Astrocyte of the hippocampus (primary cell): ENCODE results near the gene CAMTA2.
A peak's percentile ranks its signal among the peaks of the same experiment; 100 is the strongest.
"Not testable (repeated sequence)": the region's sequence is repeated elsewhere in the genome, so short reads cannot be mapped to it uniquely, and the experiment has no call there.

ENCODE experiments used
- DNase-seq: peaks from one replicate; pipeline ENCODE4 v3.0.0; 2011; ENCODE audit warnings: low read depth, low spot score

CAMTA2 gene, protein sequence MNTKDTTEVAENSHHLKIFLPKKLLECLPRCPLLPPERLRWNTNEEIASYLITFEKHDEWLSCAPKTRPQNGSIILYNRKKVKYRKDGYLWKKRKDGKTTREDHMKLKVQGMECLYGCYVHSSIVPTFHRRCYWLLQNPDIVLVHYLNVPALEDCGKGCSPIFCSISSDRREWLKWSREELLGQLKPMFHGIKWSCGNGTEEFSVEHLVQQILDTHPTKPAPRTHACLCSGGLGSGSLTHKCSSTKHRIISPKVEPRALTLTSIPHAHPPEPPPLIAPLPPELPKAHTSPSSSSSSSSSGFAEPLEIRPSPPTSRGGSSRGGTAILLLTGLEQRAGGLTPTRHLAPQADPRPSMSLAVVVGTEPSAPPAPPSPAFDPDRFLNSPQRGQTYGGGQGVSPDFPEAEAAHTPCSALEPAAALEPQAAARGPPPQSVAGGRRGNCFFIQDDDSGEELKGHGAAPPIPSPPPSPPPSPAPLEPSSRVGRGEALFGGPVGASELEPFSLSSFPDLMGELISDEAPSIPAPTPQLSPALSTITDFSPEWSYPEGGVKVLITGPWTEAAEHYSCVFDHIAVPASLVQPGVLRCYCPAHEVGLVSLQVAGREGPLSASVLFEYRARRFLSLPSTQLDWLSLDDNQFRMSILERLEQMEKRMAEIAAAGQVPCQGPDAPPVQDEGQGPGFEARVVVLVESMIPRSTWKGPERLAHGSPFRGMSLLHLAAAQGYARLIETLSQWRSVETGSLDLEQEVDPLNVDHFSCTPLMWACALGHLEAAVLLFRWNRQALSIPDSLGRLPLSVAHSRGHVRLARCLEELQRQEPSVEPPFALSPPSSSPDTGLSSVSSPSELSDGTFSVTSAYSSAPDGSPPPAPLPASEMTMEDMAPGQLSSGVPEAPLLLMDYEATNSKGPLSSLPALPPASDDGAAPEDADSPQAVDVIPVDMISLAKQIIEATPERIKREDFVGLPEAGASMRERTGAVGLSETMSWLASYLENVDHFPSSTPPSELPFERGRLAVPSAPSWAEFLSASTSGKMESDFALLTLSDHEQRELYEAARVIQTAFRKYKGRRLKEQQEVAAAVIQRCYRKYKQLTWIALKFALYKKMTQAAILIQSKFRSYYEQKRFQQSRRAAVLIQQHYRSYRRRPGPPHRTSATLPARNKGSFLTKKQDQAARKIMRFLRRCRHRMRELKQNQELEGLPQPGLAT

DNA sequence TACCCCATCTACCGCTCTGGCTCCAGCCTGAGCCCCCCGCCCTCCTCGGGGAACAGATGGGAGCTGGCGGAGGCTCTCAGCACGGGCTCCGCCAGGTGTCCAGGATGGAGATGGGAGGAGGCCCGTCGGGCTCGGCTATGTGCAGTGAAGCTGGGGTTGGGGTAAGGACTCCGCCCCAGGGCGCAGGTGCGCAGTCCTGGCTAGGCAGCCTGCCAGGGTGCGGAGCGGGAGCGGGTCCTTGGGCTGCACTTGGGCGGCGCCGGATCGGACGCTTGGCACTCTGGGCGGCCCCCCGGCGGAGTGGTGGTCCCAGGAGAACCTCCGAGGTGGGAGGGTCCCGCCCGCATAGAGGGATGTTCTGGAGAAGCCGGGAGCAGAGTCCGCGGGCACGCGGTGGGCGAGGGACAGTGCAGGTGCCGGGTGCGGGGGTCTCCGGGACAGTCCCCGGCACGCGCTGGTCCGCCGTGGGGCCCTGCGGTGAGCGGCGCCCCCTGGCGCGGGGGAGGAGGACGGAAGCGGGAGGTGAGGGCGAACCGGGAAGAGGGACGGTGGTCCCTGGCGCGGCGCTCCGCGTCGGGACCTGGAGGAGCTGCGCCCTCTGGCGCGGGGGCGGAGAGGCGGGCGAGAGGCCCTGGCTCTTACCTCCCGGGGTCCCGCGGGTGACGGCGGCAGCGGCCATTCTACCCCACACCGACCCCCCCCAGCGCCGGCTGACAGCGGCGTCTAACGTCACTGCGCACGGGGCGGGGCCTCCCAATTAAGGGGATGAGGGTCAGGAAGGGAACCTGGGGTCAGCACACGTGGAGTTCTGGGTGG is at the start of gene CAMTA2:
Gene CAMTA2 (minus strand): TSS at position 725 of the 816 bp plus-strand sequence. CDS start 1,453 bp downstream, outside the sequence.
- peak; percentile 87 for DNase-seq

DNA sequence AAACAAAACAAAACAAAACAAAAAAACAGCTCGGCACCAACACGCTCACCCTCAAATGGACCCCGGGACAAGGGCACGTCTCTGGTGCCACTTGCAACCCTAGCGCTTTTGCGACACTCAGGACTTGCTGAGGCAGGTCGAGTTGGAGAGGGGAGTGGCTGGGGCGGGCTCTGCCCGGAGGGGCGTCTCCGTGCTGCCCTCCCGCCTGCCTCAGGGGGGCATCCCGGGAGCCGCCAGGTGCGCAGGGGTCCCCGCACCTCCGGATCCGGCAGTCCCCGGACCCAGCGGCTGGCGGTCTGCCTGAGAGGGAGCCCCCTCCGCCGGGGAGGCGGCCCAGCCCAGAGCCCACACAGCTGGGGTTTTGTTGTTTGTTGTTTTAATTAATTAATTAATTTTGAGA is 47.8 kb upstream of the CAMTA2 start, which contains the start of gene SLC52A1:
Gene SLC52A1 (minus strand): TSS at position 112 of the 400 bp plus-strand sequence. CDS start 820 bp downstream, outside the sequence.
- no peak for DNase-seq

DNA sequence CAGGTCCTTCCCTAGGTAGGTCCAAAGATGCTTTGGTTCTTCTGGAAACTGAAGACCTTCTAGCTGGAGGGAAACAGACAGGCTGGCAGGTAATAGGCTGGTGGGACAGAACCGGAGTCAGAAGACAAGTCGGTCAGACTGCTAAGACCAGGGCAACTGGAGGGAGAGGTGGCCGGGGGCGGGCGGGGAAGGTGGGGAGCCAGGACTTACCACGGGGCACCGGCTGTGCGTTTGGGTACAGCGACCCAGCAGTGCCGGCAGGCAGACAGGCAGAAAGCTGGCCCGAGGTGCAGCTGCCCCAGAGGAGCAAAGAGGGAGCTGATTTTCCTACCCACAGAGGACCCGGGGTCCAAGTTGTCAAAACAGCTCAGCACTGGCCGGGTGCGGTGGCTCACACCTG is 47.2 kb upstream of the CAMTA2 start:
- DNase-seq, result no peak

DNA sequence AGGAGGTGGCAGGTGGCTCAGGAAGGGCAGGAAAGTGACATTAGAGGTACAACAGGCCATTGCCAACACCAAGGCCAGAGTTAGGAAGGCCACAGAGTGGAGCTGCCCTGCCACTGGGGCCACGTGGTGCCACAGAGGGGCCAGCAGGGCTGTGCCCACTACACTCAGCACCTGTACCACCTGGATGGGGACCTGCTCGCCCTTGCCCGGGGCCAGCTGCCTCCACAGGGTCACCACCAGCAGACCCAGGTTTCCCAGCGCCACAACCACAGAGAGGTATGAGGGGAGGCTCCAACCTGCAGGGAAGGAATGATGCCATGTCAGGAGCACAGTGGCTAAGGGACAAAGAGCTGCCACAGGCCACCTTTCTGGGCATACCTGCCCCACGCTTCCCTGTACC is 46.6 kb upstream of the CAMTA2 start:
- no peak for DNase-seq

DNA sequence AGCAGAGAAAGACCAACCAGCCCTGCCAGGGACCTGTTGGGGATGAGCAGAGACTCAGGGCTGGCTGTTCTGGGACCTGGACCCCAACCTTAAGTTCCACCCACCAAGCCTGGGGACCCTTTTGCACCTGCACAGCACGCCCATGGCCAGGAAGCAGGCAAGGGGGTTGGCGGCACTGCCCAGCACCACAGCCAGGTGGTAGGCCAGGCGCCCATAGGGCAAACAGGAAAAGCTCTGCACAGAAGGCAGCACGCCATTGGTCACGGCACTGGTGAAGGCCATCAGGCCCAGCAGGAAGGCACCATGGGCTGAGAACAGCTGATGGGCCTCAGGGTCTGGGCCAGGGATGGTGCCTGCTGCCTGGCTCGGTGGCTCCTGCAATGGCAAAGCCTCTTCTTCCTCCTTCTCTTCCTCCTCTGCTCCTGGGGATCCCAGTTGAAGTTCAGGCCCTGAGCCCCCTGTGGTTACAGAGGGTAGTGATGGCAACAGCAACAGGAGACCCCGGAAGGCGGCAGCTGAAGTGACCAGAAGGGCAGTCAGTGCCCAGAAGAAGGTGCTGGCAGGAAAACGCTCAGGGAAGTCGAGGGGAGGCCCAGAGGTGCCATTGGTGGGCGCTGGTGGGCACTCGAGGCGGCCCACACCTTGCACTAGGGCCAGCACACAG is 46.0 kb upstream of the CAMTA2 start:
- DNase-seq, result no peak

DNA sequence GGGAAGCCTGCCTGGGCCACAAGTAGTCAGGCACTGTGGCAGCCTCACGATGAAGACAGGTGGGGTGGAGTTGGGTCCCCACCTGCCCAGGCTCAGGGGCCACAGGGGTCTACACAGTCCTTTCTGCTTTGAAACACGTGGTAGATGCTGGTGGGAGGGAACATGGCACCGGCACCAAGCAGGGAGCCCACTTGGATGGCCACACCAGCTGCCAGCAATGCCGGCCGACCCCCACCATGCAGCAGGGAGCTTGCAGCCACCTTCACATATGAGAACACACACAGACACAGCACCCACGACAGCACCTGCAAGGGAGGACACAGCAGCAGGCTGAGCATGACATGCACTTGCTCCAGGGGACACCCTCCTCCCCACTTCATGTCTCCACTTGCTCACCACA is 45.4 kb upstream of the CAMTA2 start:
- no peak for DNase-seq

DNA sequence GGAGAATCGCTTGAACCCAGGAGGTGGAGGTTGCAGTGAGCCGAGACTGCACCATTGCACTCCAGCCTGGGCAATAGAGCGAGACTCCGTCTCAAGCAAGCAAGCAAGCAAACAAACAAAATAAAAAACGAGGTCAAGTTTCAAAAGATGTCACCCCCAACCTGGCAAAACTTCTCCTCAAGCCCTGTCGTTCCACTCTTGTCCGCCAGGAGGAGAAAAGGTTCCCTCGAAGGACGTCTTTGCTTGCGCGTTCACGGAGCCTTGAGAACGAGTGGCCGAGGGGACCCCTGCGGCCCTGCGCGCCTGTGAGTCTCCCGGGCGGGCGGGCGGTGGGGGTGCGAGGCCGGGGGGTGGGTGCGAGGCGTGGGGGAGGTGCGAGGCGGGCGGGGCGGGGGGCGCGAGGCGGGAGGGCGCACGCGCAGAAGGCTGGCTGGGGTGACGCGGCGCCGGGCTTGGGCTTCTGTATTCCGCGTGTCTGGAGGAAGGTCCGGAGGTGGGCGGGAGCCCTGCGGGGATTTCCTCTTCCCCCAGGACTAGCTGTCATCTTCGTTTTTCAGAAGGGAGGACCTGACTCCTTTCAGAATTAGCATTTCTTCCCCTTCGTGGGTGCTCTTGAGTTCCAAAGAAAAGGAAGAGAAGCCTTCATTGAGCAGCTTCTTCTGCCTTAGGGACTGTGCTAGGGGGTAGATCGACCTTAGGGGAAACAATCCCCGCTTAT is 44.0 kb upstream of the CAMTA2 start:
- DNase-seq, result peak; percentile 88

DNA sequence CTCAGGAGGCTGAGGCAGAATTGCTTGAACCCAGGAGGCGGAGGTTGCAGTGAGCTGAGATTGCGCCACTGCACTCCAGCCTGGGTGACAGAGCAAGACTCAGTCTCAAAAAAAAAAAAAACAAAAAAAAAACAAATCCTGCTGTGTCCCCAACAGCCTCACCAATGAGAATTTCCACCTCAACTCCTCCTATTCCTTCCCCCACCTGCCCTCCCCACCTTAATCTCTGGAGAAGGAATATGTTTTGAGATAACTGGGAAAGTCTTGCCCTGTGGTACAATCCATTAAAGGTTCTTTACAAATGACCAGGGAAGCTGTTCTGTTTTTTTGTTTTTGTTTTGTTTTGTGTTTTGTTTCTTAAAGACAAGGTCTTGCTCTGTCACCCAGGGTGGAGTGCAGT is 42.7 kb upstream of the CAMTA2 start:
- not testable (repeated sequence) for DNase-seq

DNA sequence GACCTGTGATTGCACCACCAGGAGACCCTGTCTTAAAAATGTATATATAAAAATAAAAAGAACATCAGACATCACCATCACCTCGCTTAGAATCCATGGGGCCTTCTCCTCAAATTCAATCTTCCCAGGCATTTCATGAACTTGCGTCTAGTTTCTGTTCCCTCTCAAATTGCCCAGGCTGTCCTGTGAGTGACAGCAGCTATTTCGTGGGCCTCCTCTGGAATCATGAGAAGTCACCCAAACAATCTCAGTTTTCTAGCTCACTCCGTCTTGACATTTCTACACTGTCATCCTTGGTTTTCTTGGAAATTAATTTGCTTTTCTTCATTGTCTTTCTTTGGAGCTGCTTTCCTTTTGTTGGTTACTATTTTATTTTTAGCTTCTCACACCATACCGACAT is 40.4 kb upstream of the CAMTA2 start:
- DNase-seq, result no peak

DNA sequence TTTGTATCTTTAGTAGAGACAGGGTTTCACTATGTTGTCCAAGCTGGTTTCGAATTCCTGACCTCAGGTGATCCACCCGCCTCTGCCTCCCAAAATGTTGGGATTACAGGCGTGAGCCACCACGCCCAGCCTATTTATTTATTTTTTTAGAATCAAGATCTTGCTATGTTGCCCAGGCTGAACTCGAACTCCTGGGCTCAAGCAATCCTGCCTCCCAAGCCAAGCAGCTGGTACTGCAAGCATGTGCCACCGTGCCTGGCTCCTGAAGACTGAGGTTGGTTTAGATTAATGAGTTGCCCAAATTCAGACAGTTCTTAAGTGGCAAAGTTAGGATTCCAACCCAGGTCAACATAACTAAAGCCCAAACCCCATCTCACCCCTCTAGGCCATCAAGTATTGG is 39.8 kb upstream of the CAMTA2 start:
- no peak for DNase-seq

DNA sequence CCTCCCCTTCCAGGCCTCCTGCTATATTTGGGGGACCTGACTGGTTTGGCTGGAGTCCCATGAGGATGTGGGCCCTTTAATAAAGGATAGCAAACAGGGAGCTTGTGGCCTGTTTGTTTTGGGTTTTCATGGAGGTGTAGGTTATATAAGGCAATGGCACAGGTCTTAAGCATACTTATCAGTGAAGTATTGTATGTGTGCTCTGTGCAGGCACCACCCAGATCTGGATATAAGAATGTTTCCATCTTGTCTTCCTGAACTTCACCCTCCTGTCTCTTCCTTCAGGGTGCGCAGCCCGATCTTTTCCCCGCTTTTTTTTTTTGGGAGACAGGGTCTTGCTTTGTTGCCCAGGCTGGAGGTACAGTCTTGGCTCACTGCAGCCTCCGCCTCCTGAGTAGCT is 37.1 kb upstream of the CAMTA2 start:
- DNase-seq, result no peak

DNA sequence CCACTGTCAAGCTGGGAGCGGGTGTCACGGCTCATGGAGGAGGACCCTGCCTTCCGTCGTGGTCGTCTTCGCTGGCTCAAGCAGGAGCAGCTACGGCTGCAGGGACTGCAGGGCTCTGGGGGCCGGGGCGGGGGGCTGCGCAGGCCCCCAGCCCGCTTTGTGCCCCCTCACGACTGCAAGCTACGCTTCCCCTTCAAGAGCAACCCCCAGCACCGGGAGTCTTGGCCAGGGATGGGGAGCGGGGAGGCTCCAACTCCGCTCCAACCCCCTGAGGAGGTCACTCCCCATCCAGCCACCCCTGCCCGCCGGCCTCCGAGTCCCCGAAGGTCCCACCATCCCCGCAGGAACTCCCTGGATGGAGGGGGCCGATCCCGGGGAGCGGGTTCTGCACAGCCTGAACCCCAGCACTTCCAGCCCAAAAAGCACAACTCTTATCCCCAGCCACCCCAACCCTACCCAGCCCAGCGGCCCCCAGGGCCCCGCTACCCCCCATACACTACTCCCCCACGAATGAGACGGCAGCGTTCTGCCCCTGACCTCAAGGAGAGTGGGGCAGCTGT is 36.2 kb upstream of the CAMTA2 start:
- DNase-seq, result no peak

DNA sequence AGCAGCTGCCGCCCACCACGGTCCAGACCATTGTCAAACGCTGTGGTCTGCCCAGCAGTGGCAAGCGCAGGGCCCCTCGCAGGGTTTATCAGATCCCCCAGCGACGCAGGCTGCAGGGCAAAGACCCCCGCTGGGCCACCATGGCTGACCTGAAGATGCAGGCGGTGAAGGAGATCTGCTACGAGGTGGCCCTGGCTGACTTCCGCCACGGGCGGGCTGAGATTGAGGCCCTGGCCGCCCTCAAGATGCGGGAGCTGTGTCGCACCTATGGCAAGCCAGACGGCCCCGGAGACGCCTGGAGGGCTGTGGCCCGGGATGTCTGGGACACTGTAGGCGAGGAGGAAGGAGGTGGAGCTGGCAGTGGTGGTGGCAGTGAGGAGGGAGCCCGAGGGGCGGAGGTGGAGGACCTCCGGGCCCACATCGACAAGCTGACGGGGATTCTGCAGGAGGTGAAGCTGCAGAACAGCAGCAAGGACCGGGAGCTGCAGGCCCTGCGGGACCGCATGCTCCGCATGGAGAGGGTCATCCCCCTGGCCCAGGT is 34.8 kb upstream of the CAMTA2 start:
- DNase-seq, result no peak

DNA sequence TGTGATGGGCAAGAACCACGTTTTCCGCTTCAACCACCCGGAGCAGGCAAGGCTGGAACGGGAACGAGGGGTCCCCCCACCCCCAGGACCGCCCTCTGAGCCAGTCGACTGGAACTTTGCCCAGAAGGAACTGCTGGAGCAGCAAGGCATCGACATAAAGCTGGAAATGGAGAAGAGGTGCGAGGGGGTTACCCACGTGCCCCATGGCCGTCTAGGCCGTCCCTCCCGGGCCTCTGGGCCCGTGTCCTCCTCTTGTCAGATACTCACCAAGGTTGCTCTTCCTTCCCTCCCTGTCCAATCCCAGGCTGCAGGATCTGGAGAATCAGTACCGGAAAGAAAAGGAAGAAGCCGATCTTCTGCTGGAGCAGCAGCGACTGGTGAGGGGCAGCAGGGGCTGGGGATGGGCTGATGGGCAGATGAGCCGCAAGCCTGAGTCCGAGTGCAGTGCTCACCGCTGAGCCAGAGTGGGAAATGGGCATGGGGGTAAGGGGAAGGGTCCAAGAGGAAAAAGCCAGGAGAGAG is 33.1 kb upstream of the CAMTA2 start:
- no peak for DNase-seq

DNA sequence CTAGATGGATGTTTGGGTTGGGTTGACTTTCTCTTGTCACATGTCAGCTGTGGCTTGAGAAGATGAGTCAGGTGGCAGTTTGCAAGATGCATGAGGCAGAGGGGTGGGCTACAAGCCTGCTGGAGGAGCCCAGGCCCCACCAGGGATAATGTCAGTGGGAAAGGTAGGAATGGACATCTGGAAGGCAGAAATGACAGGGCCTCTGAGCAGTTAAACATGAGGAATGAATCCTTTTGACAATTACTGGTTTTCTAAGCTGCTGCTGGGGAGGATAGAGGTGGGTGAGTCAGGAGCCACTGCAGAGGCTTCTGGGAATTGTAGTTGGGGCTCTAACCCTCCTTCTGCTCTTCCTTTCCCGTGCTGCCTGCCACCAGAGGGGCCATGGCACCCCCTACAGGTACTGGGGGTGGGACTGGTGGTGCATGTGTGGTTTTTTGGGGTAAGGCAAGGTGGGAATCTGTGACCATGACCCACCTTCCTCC is 32.0 kb upstream of the CAMTA2 start:
- no peak for DNase-seq

DNA sequence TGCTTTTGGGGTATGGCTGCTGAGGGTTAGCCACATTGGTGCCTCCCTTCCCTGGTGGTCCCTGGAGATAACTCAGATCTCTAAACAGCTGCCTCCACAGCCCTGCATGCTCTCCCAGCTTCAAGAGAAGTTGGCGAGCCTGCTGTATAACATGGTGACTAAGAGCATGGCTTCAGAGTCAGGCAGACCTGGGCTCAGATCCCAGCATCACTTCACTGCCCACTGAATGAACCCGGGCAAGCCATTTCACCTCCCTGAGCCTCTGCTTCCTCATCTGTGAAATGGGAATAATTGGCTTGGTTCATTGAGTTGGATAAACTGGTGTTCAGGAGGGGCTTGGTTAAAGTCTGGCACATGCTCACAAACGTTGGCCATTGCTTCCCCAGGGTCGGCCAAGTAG is 26.9 kb upstream of the CAMTA2 start:
- DNase-seq, result no peak

DNA sequence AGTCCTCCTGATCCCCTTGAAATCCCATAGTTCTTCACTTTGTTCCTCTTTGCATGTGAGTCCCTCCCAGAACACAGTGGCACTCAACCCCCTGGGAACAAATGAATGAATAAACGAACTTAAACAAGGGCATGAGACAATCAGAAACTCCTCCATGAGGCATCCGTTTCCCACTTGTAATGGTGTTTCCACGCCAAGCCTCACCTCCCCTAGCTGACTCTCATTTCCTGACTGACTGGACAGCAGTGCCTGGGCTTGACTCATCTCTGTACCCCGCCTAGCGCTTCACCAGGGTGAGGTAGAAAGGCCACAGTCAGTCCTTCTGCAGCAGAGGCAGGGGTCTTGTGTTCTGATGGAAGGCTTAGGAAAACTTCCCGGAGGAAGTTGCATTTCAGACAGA is 24.5 kb upstream of the CAMTA2 start:
- no peak for DNase-seq

DNA sequence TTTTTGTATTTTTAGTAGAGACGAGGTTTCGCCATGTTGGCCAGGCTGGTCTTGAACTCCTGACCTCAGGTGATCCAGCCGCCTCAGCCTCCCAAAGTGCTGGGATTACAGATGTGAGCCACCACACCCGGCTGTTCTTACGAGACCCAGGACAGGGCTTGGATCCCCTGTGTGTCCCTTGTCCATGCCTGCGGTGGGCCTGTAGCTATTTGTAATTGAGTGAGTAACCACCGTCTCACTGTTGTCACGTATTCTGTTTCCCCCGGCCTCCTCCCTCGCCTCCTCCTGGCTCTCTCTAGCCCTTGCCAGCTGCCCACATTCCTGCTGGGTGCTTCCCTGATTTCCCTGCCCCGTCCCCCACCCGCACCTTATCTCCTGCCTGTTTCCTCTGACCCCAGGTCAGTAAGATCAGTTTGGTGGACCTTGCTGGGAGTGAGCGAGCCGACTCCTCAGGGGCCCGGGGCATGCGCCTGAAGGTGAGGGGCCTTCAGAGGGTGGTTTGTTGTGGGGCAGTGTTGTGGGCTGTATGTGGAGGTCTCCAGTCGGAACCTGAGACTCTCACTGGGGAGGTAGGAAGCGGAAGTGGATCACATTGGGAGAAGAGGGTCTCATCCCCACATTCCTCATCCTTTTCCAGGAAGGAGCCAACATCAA is 15.9 kb upstream of the CAMTA2 start:
- no peak for DNase-seq
